ENCODE results near the gene SIGLEC9.

Gene SIGLEC9

DNA sequence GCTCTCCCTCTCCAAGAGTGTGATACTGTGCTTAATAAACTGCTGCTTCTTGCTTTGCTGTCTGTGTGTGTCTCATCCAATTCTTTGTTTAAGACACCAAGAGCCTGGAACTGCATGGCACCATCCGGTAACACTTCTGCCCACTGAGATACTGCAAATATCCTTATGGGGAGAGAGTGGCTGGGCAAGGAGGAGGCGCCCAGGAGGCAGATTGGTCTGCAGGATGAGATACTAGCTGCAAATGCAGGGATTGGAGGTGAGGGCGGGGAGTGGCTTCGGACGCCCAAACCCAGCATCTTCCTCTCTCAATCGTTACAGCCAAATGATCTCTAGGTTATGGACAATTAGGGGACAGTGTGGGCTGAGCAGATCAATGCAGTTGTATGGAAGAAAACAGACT lies 15.7 kb downstream of the SIGLEC9 start:
- Histone ChIP-seq H3K4me1 (ENCODE audit: control insufficient read depth, insufficient read depth, low read length) (no peaks in the 10 kb centered on the region), H3K9me3 (ENCODE audit: control insufficient read depth, insufficient read depth, low read depth, low read length) (no peaks in the 10 kb centered on the region), H3K27ac (ENCODE audit: extremely low read depth, low read depth, low read length) (no peak overlapping the region), H3K4me3 (ENCODE audit: low read depth, low read length) (no peak overlapping the region), H3K36me3 (ENCODE audit: control insufficient read depth in 2 of 2, insufficient read depth in 1 of 2, low read length in 2 of 2) (no peaks in the 10 kb centered on the region)
- ChIA-PET CTCF (no interaction called here), POLR2A (no interaction called here)
- TF ChIP-seq SP2 (tag by site-specific recombination; IDR thresholded peaks at IDR 0.05) (no peak), ZNF830 (tag by site-specific recombination; IDR thresholded peaks at IDR 0.05; ENCODE audit: low read depth) (no peak), ZNF623 (tag by site-specific recombination; IDR thresholded peaks at IDR 0.05) (no peak), GLIS1 (tag by site-specific recombination; IDR thresholded peaks at IDR 0.05) (no peak), ZBTB1 (tag by site-specific recombination; IDR thresholded peaks at IDR 0.05) (no peak), ZNF23 (tag by site-specific recombination; IDR thresholded peaks at IDR 0.05; ENCODE audit: borderline replicate concordance) (no peak), ZNF121 (tag by site-specific recombination; IDR thresholded peaks at IDR 0.05) (no peak), ZNF843 (tag by site-specific recombination; IDR thresholded peaks at IDR 0.05) (no peak), ZNF266 (tag by site-specific recombination; IDR thresholded peaks at IDR 0.05; ENCODE audit: low read depth) (no peak), SCRT1 (tag by site-specific recombination; IDR thresholded peaks at IDR 0.05; ENCODE audit: borderline replicate concordance) (no peak), ZNF391 (tag by site-specific recombination; IDR thresholded peaks at IDR 0.05; ENCODE audit: borderline replicate concordance, low read depth) (no peak), ZNF140 (tag by site-specific recombination; IDR thresholded peaks at IDR 0.05) (no peak), MYNN (tag by site-specific recombination; IDR thresholded peaks at IDR 0.05; ENCODE audit: borderline replicate concordance) (no peak), ZBTB20 (tag by site-specific recombination; IDR thresholded peaks at IDR 0.05) (no peak), ZFHX2 (tag by site-specific recombination; conservative IDR thresholded peaks at IDR 0.05) (no peak), ZNF423 (tag by site-specific recombination; IDR thresholded peaks at IDR 0.05) (no peak)
- TF ChIP-seq, protein P1, sequence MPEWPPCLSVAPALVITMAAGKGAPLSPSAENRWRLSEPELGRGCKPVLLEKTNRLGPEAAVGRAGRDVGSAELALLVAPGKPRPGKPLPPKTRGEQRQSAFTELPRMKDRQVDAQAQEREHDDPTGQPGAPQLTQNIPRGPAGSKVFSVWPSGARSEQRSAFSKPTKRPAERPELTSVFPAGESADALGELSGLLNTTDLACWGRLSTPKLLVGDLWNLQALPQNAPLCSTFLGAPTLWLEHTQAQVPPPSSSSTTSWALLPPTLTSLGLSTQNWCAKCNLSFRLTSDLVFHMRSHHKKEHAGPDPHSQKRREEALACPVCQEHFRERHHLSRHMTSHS (tag by site-specific recombination; IDR thresholded peaks at IDR 0.05), result no peak

DNA sequence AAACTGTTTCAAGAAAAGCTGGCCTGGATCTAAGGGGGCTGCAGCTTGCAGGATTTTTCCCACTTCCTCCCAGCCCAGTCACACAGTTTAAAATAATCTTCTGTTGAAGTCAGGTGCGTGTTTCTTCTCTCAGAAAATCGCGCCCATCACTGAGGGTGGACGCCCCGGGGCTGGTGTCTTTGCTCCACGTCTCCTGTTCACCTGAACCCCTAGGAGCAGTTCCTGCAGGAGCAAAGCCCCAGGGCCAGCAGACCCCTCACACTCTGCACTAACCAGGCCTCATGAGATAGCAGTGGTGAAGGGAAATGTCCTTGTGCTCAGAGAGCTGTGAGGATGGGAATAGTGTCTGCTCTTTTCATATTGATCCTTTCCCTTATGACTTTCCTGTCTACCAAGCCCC lies 16.5 kb downstream of the SIGLEC9 start:
- CTCF ChIA-PET, result interaction anchor here (0.6 kb wide), 1 partner anchor 125 kb away, joined by 3 read pairs; no protein-coding TSS in a partner anchor
- H3K27ac ChIP-seq (ENCODE audit: extremely low read depth, low read depth, low read length), result no peak overlapping the region
- TF ChIP-seq, protein P2, sequence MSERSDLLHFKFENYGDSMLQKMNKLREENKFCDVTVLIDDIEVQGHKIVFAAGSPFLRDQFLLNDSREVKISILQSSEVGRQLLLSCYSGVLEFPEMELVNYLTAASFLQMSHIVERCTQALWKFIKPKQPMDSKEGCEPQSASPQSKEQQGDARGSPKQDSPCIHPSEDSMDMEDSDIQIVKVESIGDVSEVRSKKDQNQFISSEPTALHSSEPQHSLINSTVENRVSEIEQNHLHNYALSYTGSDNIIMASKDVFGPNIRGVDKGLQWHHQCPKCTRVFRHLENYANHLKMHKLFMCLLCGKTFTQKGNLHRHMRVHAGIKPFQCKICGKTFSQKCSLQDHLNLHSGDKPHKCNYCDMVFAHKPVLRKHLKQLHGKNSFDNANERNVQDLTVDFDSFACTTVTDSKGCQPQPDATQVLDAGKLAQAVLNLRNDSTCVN (tag by site-specific recombination; optimal IDR thresholded peaks at IDR 0.05), result no peak
- TF ChIP-seq, protein P3, sequence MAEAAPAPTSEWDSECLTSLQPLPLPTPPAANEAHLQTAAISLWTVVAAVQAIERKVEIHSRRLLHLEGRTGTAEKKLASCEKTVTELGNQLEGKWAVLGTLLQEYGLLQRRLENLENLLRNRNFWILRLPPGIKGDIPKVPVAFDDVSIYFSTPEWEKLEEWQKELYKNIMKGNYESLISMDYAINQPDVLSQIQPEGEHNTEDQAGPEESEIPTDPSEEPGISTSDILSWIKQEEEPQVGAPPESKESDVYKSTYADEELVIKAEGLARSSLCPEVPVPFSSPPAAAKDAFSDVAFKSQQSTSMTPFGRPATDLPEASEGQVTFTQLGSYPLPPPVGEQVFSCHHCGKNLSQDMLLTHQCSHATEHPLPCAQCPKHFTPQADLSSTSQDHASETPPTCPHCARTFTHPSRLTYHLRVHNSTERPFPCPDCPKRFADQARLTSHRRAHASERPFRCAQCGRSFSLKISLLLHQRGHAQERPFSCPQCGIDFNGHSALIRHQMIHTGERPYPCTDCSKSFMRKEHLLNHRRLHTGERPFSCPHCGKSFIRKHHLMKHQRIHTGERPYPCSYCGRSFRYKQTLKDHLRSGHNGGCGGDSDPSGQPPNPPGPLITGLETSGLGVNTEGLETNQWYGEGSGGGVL (tag by site-specific recombination; IDR thresholded peaks at IDR 0.05), result no peak
- TF ChIP-seq ZNF548 (tag by site-specific recombination; IDR thresholded peaks at IDR 0.05), result no peak
- no peak for TF ChIP-seq ZNF791 (tag by site-specific recombination; IDR thresholded peaks at IDR 0.05)
- TF ChIP-seq, protein P4, sequence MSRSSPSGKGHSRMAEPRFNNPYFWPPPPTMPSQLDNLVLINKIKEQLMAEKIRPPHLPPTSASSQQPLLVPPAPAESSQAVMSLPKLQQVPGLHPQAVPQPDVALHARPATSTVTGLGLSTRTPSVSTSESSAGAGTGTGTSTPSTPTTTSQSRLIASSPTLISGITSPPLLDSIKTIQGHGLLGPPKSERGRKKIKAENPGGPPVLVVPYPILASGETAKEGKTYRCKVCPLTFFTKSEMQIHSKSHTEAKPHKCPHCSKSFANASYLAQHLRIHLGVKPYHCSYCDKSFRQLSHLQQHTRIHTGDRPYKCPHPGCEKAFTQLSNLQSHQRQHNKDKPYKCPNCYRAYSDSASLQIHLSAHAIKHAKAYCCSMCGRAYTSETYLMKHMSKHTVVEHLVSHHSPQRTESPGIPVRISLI (tag by site-specific recombination; IDR thresholded peaks at IDR 0.05), result no peak
- no peak for TF ChIP-seq ZBTB21 (tag by site-specific recombination; IDR thresholded peaks at IDR 0.05)
- TF ChIP-seq, protein P5, sequence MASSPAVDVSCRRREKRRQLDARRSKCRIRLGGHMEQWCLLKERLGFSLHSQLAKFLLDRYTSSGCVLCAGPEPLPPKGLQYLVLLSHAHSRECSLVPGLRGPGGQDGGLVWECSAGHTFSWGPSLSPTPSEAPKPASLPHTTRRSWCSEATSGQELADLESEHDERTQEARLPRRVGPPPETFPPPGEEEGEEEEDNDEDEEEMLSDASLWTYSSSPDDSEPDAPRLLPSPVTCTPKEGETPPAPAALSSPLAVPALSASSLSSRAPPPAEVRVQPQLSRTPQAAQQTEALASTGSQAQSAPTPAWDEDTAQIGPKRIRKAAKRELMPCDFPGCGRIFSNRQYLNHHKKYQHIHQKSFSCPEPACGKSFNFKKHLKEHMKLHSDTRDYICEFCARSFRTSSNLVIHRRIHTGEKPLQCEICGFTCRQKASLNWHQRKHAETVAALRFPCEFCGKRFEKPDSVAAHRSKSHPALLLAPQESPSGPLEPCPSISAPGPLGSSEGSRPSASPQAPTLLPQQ (tag by site-specific recombination; IDR thresholded peaks at IDR 0.05), result no peak
- TF ChIP-seq, protein P6, sequence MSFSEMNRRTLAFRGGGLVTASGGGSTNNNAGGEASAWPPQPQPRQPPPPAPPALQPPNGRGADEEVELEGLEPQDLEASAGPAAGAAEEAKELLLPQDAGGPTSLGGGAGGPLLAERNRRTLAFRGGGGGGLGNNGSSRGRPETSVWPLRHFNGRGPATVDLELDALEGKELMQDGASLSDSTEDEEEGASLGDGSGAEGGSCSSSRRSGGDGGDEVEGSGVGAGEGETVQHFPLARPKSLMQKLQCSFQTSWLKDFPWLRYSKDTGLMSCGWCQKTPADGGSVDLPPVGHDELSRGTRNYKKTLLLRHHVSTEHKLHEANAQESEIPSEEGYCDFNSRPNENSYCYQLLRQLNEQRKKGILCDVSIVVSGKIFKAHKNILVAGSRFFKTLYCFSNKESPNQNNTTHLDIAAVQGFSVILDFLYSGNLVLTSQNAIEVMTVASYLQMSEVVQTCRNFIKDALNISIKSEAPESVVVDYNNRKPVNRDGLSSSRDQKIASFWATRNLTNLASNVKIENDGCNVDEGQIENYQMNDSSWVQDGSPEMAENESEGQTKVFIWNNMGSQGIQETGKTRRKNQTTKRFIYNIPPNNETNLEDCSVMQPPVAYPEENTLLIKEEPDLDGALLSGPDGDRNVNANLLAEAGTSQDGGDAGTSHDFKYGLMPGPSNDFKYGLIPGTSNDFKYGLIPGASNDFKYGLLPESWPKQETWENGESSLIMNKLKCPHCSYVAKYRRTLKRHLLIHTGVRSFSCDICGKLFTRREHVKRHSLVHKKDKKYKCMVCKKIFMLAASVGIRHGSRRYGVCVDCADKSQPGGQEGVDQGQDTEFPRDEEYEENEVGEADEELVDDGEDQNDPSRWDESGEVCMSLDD (tag by site-specific recombination; IDR thresholded peaks at IDR 0.05), result no peak

More for the DNA sequence above, 16.5 kb downstream of the SIGLEC9 start:
- Histone ChIP-seq H3K36me3 (ENCODE audit: control insufficient read depth in 2 of 2, insufficient read depth in 1 of 2, low read length in 2 of 2) (no peaks in the 10 kb centered on the region), H3K4me3 (ENCODE audit: low read depth, low read length) (no peak overlapping the region), H3K4me1 (ENCODE audit: control insufficient read depth, insufficient read depth, low read length) (no peaks in the 10 kb centered on the region), H3K9me3 (ENCODE audit: control insufficient read depth, insufficient read depth, low read depth, low read length) (no peaks in the 10 kb centered on the region)
- POLR2A ChIA-PET, result interaction anchor here (0.6 kb wide), 1 partner anchor 105 kb away, joined by 4 read pairs; no protein-coding TSS in a partner anchor

All from HEK293 (cell line).